ENCODE measurements around the gene EXOC1. TPM values are rescaled to one million over a fixed set of nuclear protein-coding genes. Genes with fewer than 3 reads are reported as not detected.
"Not testable (repeated sequence)": the region's sequence is repeated elsewhere in the genome, so short reads cannot be mapped to it uniquely, and the experiment has no call there.

Gene EXOC1
- total RNA-seq, 1 donor from 2014 or later = 52.0 TPM

DNA sequence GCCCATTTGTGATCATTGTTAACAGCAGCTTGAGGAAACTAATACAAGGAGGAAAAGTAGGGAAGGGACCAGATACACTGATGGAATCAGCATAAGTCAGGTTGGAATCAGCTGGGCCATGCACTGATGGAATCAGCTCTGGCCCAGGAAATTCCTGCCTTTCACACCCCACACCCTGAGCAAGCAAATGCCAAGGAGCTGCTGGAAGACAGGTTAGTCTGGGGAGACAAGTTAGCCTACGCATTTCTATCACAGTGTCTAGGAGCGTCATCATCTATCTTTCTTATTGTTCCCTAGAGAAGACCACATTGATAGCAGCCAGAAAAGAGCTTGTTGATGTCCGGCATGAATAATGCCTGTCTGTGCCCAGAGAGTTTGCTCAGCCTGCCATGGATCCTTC lies 79.1 kb downstream of the EXOC1 start:
- Mint-ChIP-seq H3K27me3 (ENCODE audit: insufficient read depth, low read depth) (no peaks in the 10 kb centered on the region), H3K4me3 (no peak overlapping the region), H3K27ac (no peak overlapping the region), H3K9me3 (peaks cover 10% of the 10 kb centered on the region), H3K36me3 (no peaks in the 10 kb centered on the region), H3K4me1 (no peaks in the 10 kb centered on the region)
- H3K27ac ChIP-seq = no peak overlapping the region
- H3K4me1 ChIP-seq = no peaks in the 10 kb centered on the region
- no peaks in the 10 kb centered on the region for H3K79me2 ChIP-seq (ENCODE audit: low read depth)
- no peak overlapping the region for H3K4me2 ChIP-seq
- no peaks in the 10 kb centered on the region for H3K36me3 ChIP-seq
- H3K4me3 ChIP-seq = no peak overlapping the region
- DNase-seq (ENCODE audit: low spot score) = no peak
- no peak overlapping the region for H2AFZ ChIP-seq (replicated peaks)
- no peaks in the 10 kb centered on the region for H3K27me3 ChIP-seq
- TF ChIP-seq EZH2 (IDR thresholded peaks at IDR 0.05) = no peak
- TF ChIP-seq EZH2phosphoT487 (IDR thresholded peaks at IDR 0.05) = no peak
- TF ChIP-seq, protein P1, sequence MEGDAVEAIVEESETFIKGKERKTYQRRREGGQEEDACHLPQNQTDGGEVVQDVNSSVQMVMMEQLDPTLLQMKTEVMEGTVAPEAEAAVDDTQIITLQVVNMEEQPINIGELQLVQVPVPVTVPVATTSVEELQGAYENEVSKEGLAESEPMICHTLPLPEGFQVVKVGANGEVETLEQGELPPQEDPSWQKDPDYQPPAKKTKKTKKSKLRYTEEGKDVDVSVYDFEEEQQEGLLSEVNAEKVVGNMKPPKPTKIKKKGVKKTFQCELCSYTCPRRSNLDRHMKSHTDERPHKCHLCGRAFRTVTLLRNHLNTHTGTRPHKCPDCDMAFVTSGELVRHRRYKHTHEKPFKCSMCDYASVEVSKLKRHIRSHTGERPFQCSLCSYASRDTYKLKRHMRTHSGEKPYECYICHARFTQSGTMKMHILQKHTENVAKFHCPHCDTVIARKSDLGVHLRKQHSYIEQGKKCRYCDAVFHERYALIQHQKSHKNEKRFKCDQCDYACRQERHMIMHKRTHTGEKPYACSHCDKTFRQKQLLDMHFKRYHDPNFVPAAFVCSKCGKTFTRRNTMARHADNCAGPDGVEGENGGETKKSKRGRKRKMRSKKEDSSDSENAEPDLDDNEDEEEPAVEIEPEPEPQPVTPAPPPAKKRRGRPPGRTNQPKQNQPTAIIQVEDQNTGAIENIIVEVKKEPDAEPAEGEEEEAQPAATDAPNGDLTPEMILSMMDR (IDR thresholded peaks at IDR 0.05) = no peak
- H3K9me3 ChIP-seq (ENCODE audit: low read depth) = no peaks in the 10 kb centered on the region
- no peak overlapping the region for H3K9ac ChIP-seq
- H3F3A ChIP-seq (ENCODE audit: low read depth) = no peaks in the 10 kb centered on the region
- H4K20me1 ChIP-seq (ENCODE audit: low read depth) = no peaks in the 10 kb centered on the region

DNA sequence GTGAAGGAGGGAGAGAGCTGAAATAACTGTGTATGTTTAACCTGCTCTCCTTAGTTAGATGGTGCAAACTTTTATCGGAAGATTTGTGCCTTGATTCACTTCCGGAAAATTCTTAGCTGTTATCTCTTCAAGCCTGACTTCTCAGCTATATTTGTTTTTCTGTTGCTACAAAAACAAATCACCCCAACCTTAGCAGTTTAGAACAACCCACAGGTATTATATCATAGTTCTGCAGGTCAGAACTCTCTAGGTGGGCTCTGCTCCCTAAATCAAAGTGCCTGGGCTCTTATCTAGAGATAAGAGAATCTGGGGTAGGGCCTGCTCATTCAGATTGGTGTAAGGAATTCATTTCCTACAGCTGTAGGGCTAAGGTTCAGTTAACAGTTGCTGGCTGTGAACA lies 80.2 kb downstream of the EXOC1 start:
- Mint-ChIP-seq H3K27ac (no peak overlapping the region), H3K4me3 (no peak overlapping the region), H3K9me3 (peaks cover 16% of the 10 kb centered on the region), H3K27me3 (ENCODE audit: insufficient read depth, low read depth) (no peaks in the 10 kb centered on the region), H3K36me3 (no peaks in the 10 kb centered on the region), H3K4me1 (no peaks in the 10 kb centered on the region)
- no peak for DNase-seq (ENCODE audit: low spot score)
- Histone ChIP-seq H3K9ac (no peak overlapping the region), H3F3A (ENCODE audit: low read depth) (no peaks in the 10 kb centered on the region), H2AFZ (replicated peaks) (no peak overlapping the region), H3K27me3 (no peaks in the 10 kb centered on the region), H3K4me1 (no peaks in the 10 kb centered on the region), H3K36me3 (no peaks in the 10 kb centered on the region), H4K20me1 (ENCODE audit: low read depth) (no peaks in the 10 kb centered on the region), H3K9me3 (ENCODE audit: low read depth) (no peaks in the 10 kb centered on the region), H3K79me2 (ENCODE audit: low read depth) (no peaks in the 10 kb centered on the region), H3K4me3 (no peak overlapping the region), H3K4me2 (no peak overlapping the region), H3K27ac (no peak overlapping the region)
- TF ChIP-seq EZH2 (IDR thresholded peaks at IDR 0.05) (no peak), EZH2phosphoT487 (IDR thresholded peaks at IDR 0.05) (no peak)
- TF ChIP-seq, protein P1 (IDR thresholded peaks at IDR 0.05) = no peak

DNA sequence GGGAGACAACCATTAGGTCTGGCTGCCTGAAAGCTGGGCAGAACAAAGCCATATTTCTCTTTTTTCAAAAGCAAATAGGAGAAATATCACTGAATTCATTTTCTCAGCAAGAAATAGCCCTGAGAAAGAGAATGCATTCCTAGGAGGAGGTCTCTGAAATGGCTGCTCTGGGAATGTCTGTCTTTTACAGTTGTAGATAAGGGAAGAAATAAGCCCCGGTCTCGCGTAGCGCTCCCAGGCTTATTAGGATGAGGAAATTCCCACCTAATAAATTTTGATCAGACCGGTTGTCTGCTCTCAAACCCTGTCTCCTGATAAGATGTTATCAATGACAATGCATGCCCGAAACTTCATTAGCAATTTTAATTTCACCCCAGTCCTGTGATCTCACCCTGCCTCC lies 82.5 kb downstream of the EXOC1 start:
- H3K4me1 ChIP-seq; H3K27me3 Mint-ChIP-seq (ENCODE audit: insufficient read depth, low read depth); H3K4me2 ChIP-seq; H3K4me3 ChIP-seq; H3K27ac Mint-ChIP-seq; H3K27me3 ChIP-seq; H2AFZ ChIP-seq (replicated peaks); H3F3A ChIP-seq (ENCODE audit: low read depth); H3K4me3 Mint-ChIP-seq; H3K36me3 ChIP-seq; H3K79me2 ChIP-seq (ENCODE audit: low read depth); H3K9me3 ChIP-seq (ENCODE audit: low read depth); H3K36me3 Mint-ChIP-seq; H3K9ac ChIP-seq; H3K27ac ChIP-seq; H4K20me1 ChIP-seq (ENCODE audit: low read depth); H3K4me1 Mint-ChIP-seq; DNase-seq (ENCODE audit: low spot score): not testable (repeated sequence)
- peaks cover 16% of the 10 kb centered on the region for H3K9me3 Mint-ChIP-seq

DNA sequence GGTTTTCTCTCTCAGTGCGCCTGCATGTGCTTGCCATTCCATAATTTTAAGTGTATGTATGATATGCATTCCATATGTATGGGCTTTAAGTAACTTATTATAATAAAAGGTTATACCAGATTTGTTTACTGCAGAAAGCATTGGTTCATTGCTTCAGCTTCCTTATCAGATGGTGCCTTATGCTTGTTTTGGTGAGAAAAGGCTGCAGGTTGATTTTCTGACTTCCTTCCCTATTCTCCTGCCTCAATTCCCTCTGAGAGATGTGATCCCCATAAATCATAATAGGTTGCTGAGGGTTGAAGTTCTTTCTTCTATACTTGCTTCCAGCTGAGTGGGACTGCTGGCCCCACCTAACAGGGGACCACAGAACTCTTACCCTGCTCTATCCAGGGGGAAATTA lies 85.0 kb downstream of the EXOC1 start:
- H3K9me3 Mint-ChIP-seq = peaks cover 16% of the 10 kb centered on the region
- no peaks in the 10 kb centered on the region for H3F3A ChIP-seq (ENCODE audit: low read depth)
- H3K36me3 Mint-ChIP-seq = no peaks in the 10 kb centered on the region
- peaks cover 7% of the 10 kb centered on the region for H3K4me1 ChIP-seq
- H3K27me3 Mint-ChIP-seq (ENCODE audit: insufficient read depth, low read depth) = no peaks in the 10 kb centered on the region
- no peak overlapping the region for H3K4me3 ChIP-seq
- no peaks in the 10 kb centered on the region for H3K79me2 ChIP-seq (ENCODE audit: low read depth)
- H3K4me2 ChIP-seq = no peak overlapping the region
- H3K9ac ChIP-seq = no peak overlapping the region
- no peaks in the 10 kb centered on the region for H3K27me3 ChIP-seq
- TF ChIP-seq, protein P1 (IDR thresholded peaks at IDR 0.05) = no peak
- no peak for TF ChIP-seq EZH2 (IDR thresholded peaks at IDR 0.05)
- TF ChIP-seq EZH2phosphoT487 (IDR thresholded peaks at IDR 0.05) = no peak
- no peaks in the 10 kb centered on the region for H3K4me1 Mint-ChIP-seq
- H3K27ac ChIP-seq = no peak overlapping the region
- H3K4me3 Mint-ChIP-seq = no peak overlapping the region
- H4K20me1 ChIP-seq (ENCODE audit: low read depth) = no peaks in the 10 kb centered on the region
- no peak overlapping the region for H2AFZ ChIP-seq (replicated peaks)
- no peaks in the 10 kb centered on the region for H3K9me3 ChIP-seq (ENCODE audit: low read depth)
- DNase-seq (ENCODE audit: low spot score) = no peak
- H3K36me3 ChIP-seq = no peaks in the 10 kb centered on the region
- H3K27ac Mint-ChIP-seq = no peak overlapping the region

All from neural progenitor cell (in vitro differentiated cells).